Body of pancreas (tissue), 4 donors: Measurements from ENCODE around the gene CHMP2B.
"Not testable (repeated sequence)": the region's sequence is repeated elsewhere in the genome, so short reads cannot be mapped to it uniquely, and the experiment has no call there.

Source experiments
- POLR2A ChIP-seq, 3 donors: fragments of 450-650 bp; IDR thresholded peaks; one replicate each; pipeline ENCODE4 v1.6.1; 2016; ENCODE audit warnings: antibody characterized with exemption in 3 of 3, mild to moderate bottlenecking in 2 of 3
- TF ChIP-seq, protein P1 (sequence below), 7 experiments: fragments of 450-650 bp in 4 of 7; fragments of 200-600 bp in 3 of 7; sonication (generic) in 3 of 7; IDR thresholded peaks; one replicate each; pipeline ENCODE4 v1.5.1; 2016 to 2019; ENCODE audit warnings: antibody characterized with exemption in 7 of 7

DNA sequence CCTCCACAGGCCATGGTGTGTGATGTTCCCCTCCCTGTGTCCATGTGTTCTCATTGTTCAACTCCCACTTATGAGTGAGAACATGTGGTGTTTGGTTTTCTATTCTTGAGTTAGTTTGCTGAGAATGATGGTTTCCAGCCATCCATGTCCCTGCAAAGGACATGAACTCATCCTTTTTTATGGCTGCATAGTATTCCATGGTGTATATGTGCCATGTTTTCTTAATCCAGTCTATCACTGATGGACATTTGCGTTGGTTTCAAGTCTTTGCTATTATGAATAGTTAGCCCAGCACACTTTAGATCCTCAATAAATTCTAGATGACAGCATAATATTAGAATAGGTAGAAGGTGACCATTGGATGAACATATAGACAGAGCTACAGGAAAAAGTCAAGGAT, 77.9 kb downstream of the CHMP2B start:
- TF ChIP-seq, protein P1, sequence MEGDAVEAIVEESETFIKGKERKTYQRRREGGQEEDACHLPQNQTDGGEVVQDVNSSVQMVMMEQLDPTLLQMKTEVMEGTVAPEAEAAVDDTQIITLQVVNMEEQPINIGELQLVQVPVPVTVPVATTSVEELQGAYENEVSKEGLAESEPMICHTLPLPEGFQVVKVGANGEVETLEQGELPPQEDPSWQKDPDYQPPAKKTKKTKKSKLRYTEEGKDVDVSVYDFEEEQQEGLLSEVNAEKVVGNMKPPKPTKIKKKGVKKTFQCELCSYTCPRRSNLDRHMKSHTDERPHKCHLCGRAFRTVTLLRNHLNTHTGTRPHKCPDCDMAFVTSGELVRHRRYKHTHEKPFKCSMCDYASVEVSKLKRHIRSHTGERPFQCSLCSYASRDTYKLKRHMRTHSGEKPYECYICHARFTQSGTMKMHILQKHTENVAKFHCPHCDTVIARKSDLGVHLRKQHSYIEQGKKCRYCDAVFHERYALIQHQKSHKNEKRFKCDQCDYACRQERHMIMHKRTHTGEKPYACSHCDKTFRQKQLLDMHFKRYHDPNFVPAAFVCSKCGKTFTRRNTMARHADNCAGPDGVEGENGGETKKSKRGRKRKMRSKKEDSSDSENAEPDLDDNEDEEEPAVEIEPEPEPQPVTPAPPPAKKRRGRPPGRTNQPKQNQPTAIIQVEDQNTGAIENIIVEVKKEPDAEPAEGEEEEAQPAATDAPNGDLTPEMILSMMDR (IDR thresholded peaks at IDR 0.05) = not testable (repeated sequence)
- not testable (repeated sequence) for TF ChIP-seq POLR2A (IDR thresholded peaks at IDR 0.05)
